Astrocyte of the spinal cord (primary cell): ENCODE results near the gene TBC1D10B.

ENCODE experiments used
- DNase-seq: peaks from one replicate; pipeline ENCODE4 v3.0.0; 2011; ENCODE audit warnings: low read depth, low spot score
- H3K4me3 ChIP-seq: 2 replicates; pipeline ENCODE4 v1.5.1; 2011; ENCODE audit warnings: low read depth, mild to moderate bottlenecking, low read length, moderate library complexity
- CTCF ChIP-seq: IDR thresholded peaks from 2 replicates; pipeline ENCODE4 v1.5.1; 2012; ENCODE audit warnings: low read depth, mild to moderate bottlenecking, low read length, inconsistent platforms
- in situ Hi-C: cut with HindIII; loops from 2 replicates; pipeline ENCODE4 v1.10.0; 2017; ENCODE audit warnings: low sequenced_read_pairs

TBC1D10B gene

GRCh38 chr16:30369938-30370455, 297 bp downstream of the TBC1D10B start:
- no peak for DNase-seq
- no peak for TF ChIP-seq CTCF
- peak overlapping the region; percentile 84 for H3K4me3 ChIP-seq
- in situ Hi-C loops = no loop called here

- in situ Hi-C loops = no loop called here
- TF ChIP-seq CTCF = no peak
- no peak for DNase-seq
- H3K4me3 ChIP-seq = peak overlapping the region; percentile 84
Observed at GRCh38 chr16:30369091-30369937, 980 bp downstream of the TBC1D10B start.

- in situ Hi-C loops = no loop called here
- no peak for DNase-seq
- peak overlapping the region; percentile 84 for H3K4me3 ChIP-seq
- no peak for TF ChIP-seq CTCF
Observed at GRCh38 chr16:30368792-30369090, 1.6 kb downstream of the TBC1D10B start.

GRCh38 chr16:30368122-30368791, 2.0 kb downstream of the TBC1D10B start:
- peak; percentile 46 for DNase-seq
- TF ChIP-seq CTCF = no peak
- H3K4me3 ChIP-seq = peak overlapping the region; percentile 84
- in situ Hi-C loops = no loop called here

GRCh38 chr16:30367349-30368009, 2.8 kb downstream of the TBC1D10B start:
- peak overlapping the region; percentile 84 for H3K4me3 ChIP-seq
- no peak for TF ChIP-seq CTCF
- in situ Hi-C loops = no loop called here
- DNase-seq = no peak

GRCh38 chr16:30366511-30366910, 3.8 kb downstream of the TBC1D10B start:
- no peak for DNase-seq
- in situ Hi-C loops = no loop called here
- TF ChIP-seq CTCF = no peak
- H3K4me3 ChIP-seq = no peak overlapping the region
